A673 (cell line): Measurements from ENCODE around the gene CDC37L1. TPM values are rescaled to one million over a fixed set of nuclear protein-coding genes. Genes with fewer than 3 reads are reported as not detected.
"Not testable (repeated sequence)": the region's sequence is repeated elsewhere in the genome, so short reads cannot be mapped to it uniquely, and the experiment has no call there.

ENCODE experiments used
- BruUV-seq: library from RNA; stranded (reverse); fragments of 400-500 nt; replicated peaks from 2 replicates; lab custom pipeline; 2021; lab: Mats Ljungman, UMichigan
- CTCF ChIA-PET: fragments of 300-600 bp; sonication (Branson Sonifier 250); formaldehyde crosslinking; loops from one replicate; lab custom pipeline; 2022; ENCODE audit warnings: antibody characterized with exemption; lab: Charles Lee
- POLR2A ChIA-PET: fragments of 300-600 bp; sonication (Branson Sonifier 250); formaldehyde crosslinking; loops from one replicate; lab custom pipeline; 2022; ENCODE audit warnings: antibody characterized with exemption; ENCODE audit not compliant: low non-redundant PET; lab: Charles Lee
- DNase-seq: peaks from one replicate; pipeline ENCODE4 v3.0.0-alpha.2; 2015; ENCODE audit warnings: low spot score
- H3K27ac ChIP-seq: fragments of 200-600 bp; sonication (generic); 2 replicates; pipeline ENCODE4 v1.5.1; 2016; ENCODE audit warnings: mixed run types, low read depth, mild to moderate bottlenecking, mixed read lengths, antibody characterized with exemption, low read length; ENCODE audit not compliant: poor library complexity, severe bottlenecking
- H3K27me3 ChIP-seq: fragments of 200-600 bp; sonication (generic); replicated peaks from 2 replicates; pipeline ENCODE4 v1.6.1; 2017; ENCODE audit warnings: mixed run types, low read depth, mild to moderate bottlenecking, mixed read lengths, antibody characterized with exemption, low read length; ENCODE audit not compliant: insufficient read depth, poor library complexity
- H3K36me3 ChIP-seq: fragments of 200-600 bp; sonication (generic); 2 replicates; pipeline ENCODE4 v1.6.1; 2016; ENCODE audit warnings: mixed run types, mild to moderate bottlenecking, mixed read lengths, antibody characterized with exemption, low read length; ENCODE audit not compliant: insufficient read depth, poor library complexity, severe bottlenecking
- H3K4me1 ChIP-seq: fragments of 200-600 bp; sonication (generic); 2 replicates; pipeline ENCODE4 v1.6.1; 2017; ENCODE audit warnings: mixed run types, mild to moderate bottlenecking, mixed read lengths, antibody characterized with exemption, low read length; ENCODE audit not compliant: insufficient read depth, poor library complexity, severe bottlenecking
- H3K4me3 ChIP-seq: fragments of 200-600 bp; sonication (generic); 2 replicates; pipeline ENCODE4 v1.5.1; 2016; ENCODE audit warnings: low read depth, mixed run types, mild to moderate bottlenecking, mixed read lengths, low read length; ENCODE audit not compliant: poor library complexity, severe bottlenecking
- H3K9me3 ChIP-seq: fragments of 200-600 bp; sonication (generic); 2 replicates; pipeline ENCODE4 v1.6.1; 2016; ENCODE audit warnings: mixed run types, low read depth, mild to moderate bottlenecking, mixed read lengths, antibody characterized with exemption, low read length; ENCODE audit not compliant: poor library complexity, severe bottlenecking
- CTCF ChIP-seq: fragments of 300-800, 200-600 bp; sonication (generic); conservative IDR thresholded peaks from 2 replicates; pipeline ENCODE4 v1.5.1; 2017; ENCODE audit warnings: low read depth, mild to moderate bottlenecking, antibody characterized with exemption, low read length, moderate library complexity, mixed read lengths
- EZH2 ChIP-seq: fragments of 200-600 bp; sonication (generic); IDR thresholded peaks from 2 replicates; pipeline ENCODE4 v1.6.1; 2017; ENCODE audit warnings: borderline replicate concordance, low read depth, mild to moderate bottlenecking, mixed read lengths, antibody characterized with exemption, low read length; ENCODE audit not compliant: poor library complexity, severe bottlenecking
- intact Hi-C: fragments of 100-400 bp; cut with micrococcal nuclease; formaldehyde crosslinking; loops from one replicate; pipeline ENCODE4 v1.10.0; 2022; ENCODE audit not compliant: unreplicated experiment
- total RNA-seq: library from RNA; stranded (reverse); gene quantifications from 2 replicates; pipeline ENCODE4 v1.2.3, GENCODE V29; 2021

CDC37L1 gene
- total RNA-seq, 1 experiment from 2014 or later = 28.7 TPM

- Histone ChIP-seq H3K27me3 (no peaks in the 10 kb centered on the region), H3K27ac (no peak overlapping the region), H3K36me3 (no peaks in the 10 kb centered on the region), H3K9me3 (no peaks in the 10 kb centered on the region), H3K4me3 (no peak overlapping the region), H3K4me1 (peaks cover 15% of the 10 kb centered on the region)
- ChIA-PET POLR2A (no interaction called here), CTCF (interaction anchor here (0.7 kb wide), 1 partner anchor 704 kb away, joined by 3 read pairs; the partner anchor contains the start of gene CD274)
- TF ChIP-seq CTCF (no peak), EZH2 (no peak)
- intact Hi-C loops = loop anchor here (10.0 kb wide), 1 partner anchor 142 kb away; no protein-coding TSS in a partner anchor
- no TSS peak for BruUV-seq
- DNase-seq = no peak
Observed at GRCh38 chr9:4746278-4747030, 67.1 kb downstream of the CDC37L1 start.

DNA sequence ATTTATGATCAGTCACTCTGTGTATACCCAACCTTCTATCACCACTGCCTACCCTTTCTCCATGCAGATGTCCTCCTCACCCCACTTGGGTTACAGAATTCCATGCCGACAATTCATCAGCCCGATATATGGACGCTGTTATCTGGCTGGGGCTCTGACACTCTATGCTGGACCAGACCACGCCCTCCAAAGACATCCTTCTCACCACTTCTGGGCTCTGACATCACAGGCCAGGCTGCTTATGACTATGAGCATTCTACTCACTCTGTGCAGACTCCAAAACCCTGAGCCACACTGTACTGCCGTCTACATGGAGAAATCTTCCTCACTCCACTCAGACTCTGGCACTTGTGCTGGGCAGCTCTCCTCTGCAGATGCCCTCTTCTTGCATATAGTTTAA is 69.2 kb downstream of the CDC37L1 start:
- DNase-seq = no peak
- no peak for TF ChIP-seq CTCF
- TF ChIP-seq EZH2 = no peak
- intact Hi-C loops = loop anchor here (10.0 kb wide), 1 partner anchor 144 kb away; no protein-coding TSS in a partner anchor
- CTCF ChIA-PET = no interaction called here
- Histone ChIP-seq H3K9me3 (no peaks in the 10 kb centered on the region), H3K4me3 (no peak overlapping the region), H3K27ac (no peak overlapping the region), H3K4me1 (peaks cover under 1% of the 10 kb centered on the region), H3K27me3 (no peaks in the 10 kb centered on the region), H3K36me3 (no peaks in the 10 kb centered on the region)
- POLR2A ChIA-PET = no interaction called here
- BruUV-seq = no TSS peak

DNA sequence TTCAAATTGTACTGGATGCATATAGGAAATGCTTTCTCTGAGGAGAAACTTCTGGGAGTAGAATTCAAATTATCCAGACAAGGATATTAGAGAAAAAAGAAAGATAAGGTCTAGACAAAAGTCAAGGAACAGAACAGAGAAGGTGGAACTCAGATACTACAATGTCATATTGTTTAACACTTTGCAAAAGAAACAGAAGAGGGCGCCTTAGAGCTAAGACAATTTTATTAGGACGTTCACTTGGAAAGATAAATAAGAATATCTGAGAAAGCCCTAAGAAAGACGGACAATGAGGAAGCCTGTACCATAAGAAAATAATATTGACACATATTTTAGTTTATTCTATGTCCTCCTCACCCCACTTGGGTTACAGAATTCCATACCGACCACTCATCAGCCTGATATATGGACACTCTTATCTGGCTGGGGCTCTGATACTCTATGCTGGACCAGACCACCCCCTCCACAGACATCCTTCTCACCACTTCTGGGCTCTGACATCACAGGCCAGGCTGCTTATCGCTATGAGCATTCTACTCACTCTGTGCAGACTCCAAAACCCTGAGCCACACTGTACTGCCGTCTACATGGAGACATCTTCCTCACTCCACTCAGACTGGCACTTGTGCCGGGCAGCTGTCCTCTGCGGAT is 70.8 kb downstream of the CDC37L1 start:
- Histone ChIP-seq H3K27me3 (no peaks in the 10 kb centered on the region), H3K4me1 (no peaks in the 10 kb centered on the region), H3K4me3 (no peak overlapping the region), H3K27ac (no peak overlapping the region), H3K9me3 (no peaks in the 10 kb centered on the region), H3K36me3 (no peaks in the 10 kb centered on the region)
- BruUV-seq = no TSS peak
- TF ChIP-seq CTCF (peak; percentile 77), EZH2 (no peak)
- CTCF ChIA-PET = interaction anchor here (0.7 to 2.1 kb wide), 5 partner anchors 9 to 877 kb away, joined by 3 to 8 read pairs (median 3); no protein-coding TSS in a partner anchor
- peak; percentile 72 for DNase-seq
- POLR2A ChIA-PET = no interaction called here
- intact Hi-C loops = loop anchor here (5.0 to 10.0 kb wide), 2 partner anchors 445 to 692 kb away; no protein-coding TSS in a partner anchor

GRCh38 chr9:4754530-4754929 is 75.2 kb downstream of the CDC37L1 start:
- H3K27ac ChIP-seq, H3K4me3 ChIP-seq, POLR2A ChIA-PET, DNase-seq, H3K4me1 ChIP-seq, H3K9me3 ChIP-seq, H3K27me3 ChIP-seq, H3K36me3 ChIP-seq, BruUV-seq: not testable (repeated sequence)
- intact Hi-C loops = loop anchor here (5.0 to 10.0 kb wide), 2 partner anchors 440 to 688 kb away; no protein-coding TSS in a partner anchor
- CTCF ChIA-PET = interaction anchor here (0.6 kb wide), 1 partner anchor 854 kb away, joined by 5 read pairs; no protein-coding TSS in a partner anchor
